Upper lobe of left lung (tissue), 6 donors: ENCODE results near the gene FBLN1. TPM values are rescaled to one million over a fixed set of nuclear protein-coding genes. Genes with fewer than 3 reads are reported as not detected.

Source experiments
- ATAC-seq, 2 donors: fragments of 200-7000 bp; cut with Tn5 transposase; one replicate each; pipeline ENCODE4 v1.9.1; 2022; ENCODE audit warnings: mild to moderate bottlenecking in 2 of 2, moderate library complexity in 2 of 2; ENCODE audit not compliant: low FRiP score in 2 of 2
- DNase-seq, 2 donors: peaks; one replicate each; pipeline ENCODE4 v3.0.0-alpha.2; 2019 to 2020
- H3K27ac ChIP-seq, 4 donors: fragments of 200-600 bp; sonication (generic); one replicate each; pipeline ENCODE4 v1.5.1; 2016 to 2019
- H3K27me3 ChIP-seq, 4 donors: fragments of 200-600 bp; sonication (generic); one replicate each; pipeline ENCODE4 v1.5.1; 2017 to 2019
- H3K36me3 ChIP-seq, 4 donors: fragments of 200-600 bp; sonication (generic); one replicate each; pipeline ENCODE4 v1.5.1; 2016 to 2019
- H3K4me1 ChIP-seq, 4 donors: fragments of 200-600 bp; sonication (generic); one replicate each; pipeline ENCODE4 v1.5.1; 2018 to 2019
- H3K4me3 ChIP-seq, 4 donors: fragments of 200-600 bp; sonication (generic); one replicate each; pipeline ENCODE4 v1.5.1; 2017 to 2019; ENCODE audit warnings: mild to moderate bottlenecking in 2 of 4, moderate library complexity in 1 of 4
- H3K9me3 ChIP-seq, 4 donors: fragments of 200-600 bp; sonication (generic); one replicate each; pipeline ENCODE4 v1.5.1; 2018 to 2019
- EP300 ChIP-seq, 4 donors: sonication (generic); formaldehyde crosslinking; IDR thresholded peaks; one replicate each; pipeline ENCODE4 v1.5.1; 2017; ENCODE audit warnings: antibody characterized with exemption in 4 of 4, control low read depth in 2 of 4
- POLR2A ChIP-seq, 4 donors: fragments of 450-650 bp; IDR thresholded peaks; one replicate each; pipeline ENCODE4 v1.5.1; 2016 to 2017; ENCODE audit warnings: antibody characterized with exemption in 4 of 4, mild to moderate bottlenecking in 2 of 4
- POLR2AphosphoS5 ChIP-seq, 2 donors: sonication (generic); formaldehyde crosslinking; IDR thresholded peaks; one replicate each; pipeline ENCODE4 v1.5.1; 2017; ENCODE audit warnings: antibody characterized with exemption in 2 of 2
- WGBS, 2 donors: methylation state at CpG; one replicate each; pipeline ENCODE4 v1.1.5; 2017 to 2018; 5-methylcytosine and 5-hydroxymethylcytosine counted together
- total RNA-seq, 6 donors: library from RNA; depleted of rRNA in 4 of 6; stranded (reverse); fragments of >200 nt in 4 of 6; gene quantifications; one replicate each; pipeline versions ENCODE4 v1.1.0 to v1.2.1, GENCODE V29; 2016 to 2021
- TF ChIP-seq, protein P1 (sequence below), 6 experiments: fragments of 450-650 bp in 4 of 6; fragments of 200-600 bp in 2 of 6; sonication (generic) in 2 of 6; IDR thresholded peaks; one replicate each; pipeline ENCODE4 v1.5.1; 2016 to 2019; ENCODE audit warnings: antibody characterized with exemption in 6 of 6
- donor health status: DM: no; HTN: no; CAD: no; lungs with moderate emphysema.
- donor health status: DM: no; HTN: yes; CAD: no; lungs with severe emphysema.

Gene FBLN1
- total RNA-seq, 6 donors from 2014 or later: 63.9 to 523 (median 207) TPM

- Histone ChIP-seq H3K4me3 (no peak overlapping the region), H3K4me1 (peaks cover 6 to 17% (median 15%) of the 10 kb centered on the region in 4 donors), H3K27me3 (no peaks in the 10 kb centered on the region), H3K9me3 (no peaks in the 10 kb centered on the region), H3K36me3 (peaks cover 0 to 8% (median 0%) of the 10 kb centered on the region in 4 donors), H3K27ac (no peak overlapping the region)
- no peak for ATAC-seq
- no peak for DNase-seq
- 78 to 83% methylated on average over 21 to 26 of the region's 26 CpGs for WGBS, 2 donors
- TF ChIP-seq POLR2A (IDR thresholded peaks at IDR 0.05) (no peak), EP300 (IDR thresholded peaks at IDR 0.05) (no peak), POLR2AphosphoS5 (IDR thresholded peaks at IDR 0.05) (no peak)
- TF ChIP-seq, protein P1, sequence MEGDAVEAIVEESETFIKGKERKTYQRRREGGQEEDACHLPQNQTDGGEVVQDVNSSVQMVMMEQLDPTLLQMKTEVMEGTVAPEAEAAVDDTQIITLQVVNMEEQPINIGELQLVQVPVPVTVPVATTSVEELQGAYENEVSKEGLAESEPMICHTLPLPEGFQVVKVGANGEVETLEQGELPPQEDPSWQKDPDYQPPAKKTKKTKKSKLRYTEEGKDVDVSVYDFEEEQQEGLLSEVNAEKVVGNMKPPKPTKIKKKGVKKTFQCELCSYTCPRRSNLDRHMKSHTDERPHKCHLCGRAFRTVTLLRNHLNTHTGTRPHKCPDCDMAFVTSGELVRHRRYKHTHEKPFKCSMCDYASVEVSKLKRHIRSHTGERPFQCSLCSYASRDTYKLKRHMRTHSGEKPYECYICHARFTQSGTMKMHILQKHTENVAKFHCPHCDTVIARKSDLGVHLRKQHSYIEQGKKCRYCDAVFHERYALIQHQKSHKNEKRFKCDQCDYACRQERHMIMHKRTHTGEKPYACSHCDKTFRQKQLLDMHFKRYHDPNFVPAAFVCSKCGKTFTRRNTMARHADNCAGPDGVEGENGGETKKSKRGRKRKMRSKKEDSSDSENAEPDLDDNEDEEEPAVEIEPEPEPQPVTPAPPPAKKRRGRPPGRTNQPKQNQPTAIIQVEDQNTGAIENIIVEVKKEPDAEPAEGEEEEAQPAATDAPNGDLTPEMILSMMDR (IDR thresholded peaks at IDR 0.05): no peak
Observed at GRCh38 chr22:45580726-45581381, 78.2 kb downstream of the FBLN1 start.

DNA sequence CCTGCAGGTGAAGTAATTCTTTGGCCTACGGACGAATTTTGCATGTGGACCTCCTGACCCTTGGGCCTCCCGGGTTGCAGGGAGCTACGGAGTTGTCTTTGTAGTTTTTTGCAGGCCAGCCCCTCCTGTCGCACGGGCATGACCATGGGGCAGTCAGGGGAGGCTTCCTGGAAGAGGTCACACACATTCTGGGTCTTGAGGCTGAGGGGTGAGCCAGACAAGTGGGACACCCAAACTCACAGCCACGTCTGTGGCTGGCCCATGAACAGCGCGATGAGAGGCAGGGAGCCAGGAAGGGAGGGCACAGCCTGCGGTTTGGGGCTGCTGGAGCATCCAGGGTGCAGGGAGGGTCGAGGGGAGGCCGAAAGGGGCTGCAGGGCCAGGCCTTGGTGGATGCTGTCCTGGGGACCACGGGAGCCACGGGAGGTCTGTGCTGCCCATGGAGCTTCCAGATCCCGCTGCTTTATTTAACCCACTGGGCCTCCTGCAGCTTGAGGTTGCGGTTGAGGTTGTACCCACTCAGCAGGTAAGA lies 78.9 kb downstream of the FBLN1 start:
- Histone ChIP-seq H3K9me3 (no peaks in the 10 kb centered on the region), H3K27ac (no peak overlapping the region), H3K27me3 (no peaks in the 10 kb centered on the region), H3K4me1 (peaks cover 6 to 17% (median 15%) of the 10 kb centered on the region in 4 donors), H3K4me3 (no peak overlapping the region), H3K36me3 (peaks cover 0 to 8% (median 0%) of the 10 kb centered on the region in 4 donors)
- TF ChIP-seq EP300 (IDR thresholded peaks at IDR 0.05) (no peak), POLR2AphosphoS5 (IDR thresholded peaks at IDR 0.05) (no peak), POLR2A (IDR thresholded peaks at IDR 0.05) (no peak)
- TF ChIP-seq, protein P1 (IDR thresholded peaks at IDR 0.05): no peak
- DNase-seq (no peak), ATAC-seq (no peak)
- WGBS, 2 donors: 84 to 88% methylated on average over 9 to 16 of the region's 16 CpGs

DNA sequence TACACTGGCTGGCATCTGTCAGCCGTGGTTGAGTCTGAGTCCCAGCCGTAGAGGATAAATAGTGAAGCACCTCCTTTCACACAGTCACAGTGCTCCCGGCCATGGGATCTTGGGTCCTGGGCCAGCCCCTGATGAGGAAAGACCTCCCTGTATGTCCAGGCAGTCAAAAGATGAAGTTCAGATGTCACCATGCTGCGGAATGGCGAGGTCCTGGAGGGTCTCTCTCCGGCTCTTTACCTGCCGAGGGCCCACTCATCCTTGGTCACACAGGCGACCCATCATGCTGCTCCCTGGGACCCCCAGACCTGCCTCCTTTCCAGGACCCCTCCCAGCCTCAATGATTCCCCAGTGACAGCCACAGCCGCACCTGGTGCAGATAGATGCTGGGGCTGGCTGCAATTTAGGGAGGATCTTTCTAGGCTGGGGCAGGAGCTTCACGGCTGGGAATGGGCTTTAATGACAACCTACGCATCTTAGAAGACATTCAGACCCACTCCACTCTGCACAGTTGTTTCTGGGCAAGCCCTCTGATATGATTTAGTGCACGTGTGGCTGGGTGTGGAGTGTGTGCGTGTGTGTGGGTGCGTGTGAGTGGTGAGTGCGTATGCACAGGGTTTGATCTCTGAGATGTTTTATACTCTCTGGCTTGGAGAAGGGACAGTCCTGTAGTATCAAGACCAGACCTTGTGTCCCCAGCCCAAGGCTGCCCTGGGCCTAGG lies 79.7 kb downstream of the FBLN1 start:
- Histone ChIP-seq H3K27me3 (no peaks in the 10 kb centered on the region), H3K27ac (no peak overlapping the region), H3K4me3 (no peak overlapping the region), H3K9me3 (no peaks in the 10 kb centered on the region), H3K4me1 (peaks cover 6 to 17% (median 15%) of the 10 kb centered on the region in 4 donors), H3K36me3 (peaks cover 0 to 8% (median 0%) of the 10 kb centered on the region in 4 donors)
- DNase-seq: no peak
- ATAC-seq: no peak
- 73 to 79% methylated on average over 15 of the region's 15 CpGs for WGBS, 2 donors
- no peak for TF ChIP-seq EP300 (IDR thresholded peaks at IDR 0.05)
- no peak for TF ChIP-seq POLR2AphosphoS5 (IDR thresholded peaks at IDR 0.05)

DNA sequence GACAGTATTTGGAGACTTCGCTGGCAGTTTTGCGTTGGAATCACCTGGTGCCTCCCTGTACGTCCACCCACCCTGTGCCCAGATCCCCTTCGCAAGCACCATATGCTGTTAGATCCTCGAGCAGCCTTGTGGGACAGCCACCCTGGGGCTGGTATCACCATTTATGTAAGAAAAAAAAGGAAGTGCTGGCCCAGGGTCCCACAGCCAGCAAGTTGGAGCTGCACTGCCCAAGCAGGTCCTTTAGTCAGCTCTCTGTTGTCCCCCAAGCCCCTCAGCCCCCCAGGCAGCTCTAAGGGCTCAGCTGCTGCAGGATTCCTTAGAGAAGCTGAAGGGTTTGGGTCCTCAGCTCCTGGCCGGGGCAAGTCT lies 80.3 kb downstream of the FBLN1 start:
- WGBS, 2 donors: 68 to 78% methylated on average over 6 of the region's 6 CpGs
- DNase-seq: no peak
- ATAC-seq: no peak
- H3K36me3 ChIP-seq: peaks cover 0 to 8% (median 0%) of the 10 kb centered on the region in 4 donors
- TF ChIP-seq EP300 (IDR thresholded peaks at IDR 0.05) (no peak), POLR2AphosphoS5 (IDR thresholded peaks at IDR 0.05) (no peak), POLR2A (IDR thresholded peaks at IDR 0.05) (no peak)
- TF ChIP-seq, protein P1 (IDR thresholded peaks at IDR 0.05): no peak
- H3K27me3 ChIP-seq: no peaks in the 10 kb centered on the region
- no peak overlapping the region for H3K4me3 ChIP-seq
- peaks cover 4 to 13% (median 12%) of the 10 kb centered on the region in 4 donors for H3K4me1 ChIP-seq
- H3K9me3 ChIP-seq: no peaks in the 10 kb centered on the region
- no peak overlapping the region for H3K27ac ChIP-seq

GRCh38 chr22:45583504-45583903 lies 80.8 kb downstream of the FBLN1 start:
- TF ChIP-seq EP300 (IDR thresholded peaks at IDR 0.05) (no peak), POLR2A (IDR thresholded peaks at IDR 0.05) (no peak), POLR2AphosphoS5 (IDR thresholded peaks at IDR 0.05) (no peak)
- TF ChIP-seq, protein P1 (IDR thresholded peaks at IDR 0.05): no peak
- H3K4me1 ChIP-seq: peaks cover 3 to 12% (median 12%) of the 10 kb centered on the region in 4 donors
- ATAC-seq: no peak
- no peak for DNase-seq
- no peak overlapping the region for H3K4me3 ChIP-seq
- peaks cover 0 to 7% (median 0%) of the 10 kb centered on the region in 4 donors for H3K36me3 ChIP-seq
- no peak overlapping the region for H3K27ac ChIP-seq
- no peaks in the 10 kb centered on the region for H3K27me3 ChIP-seq
- no peaks in the 10 kb centered on the region for H3K9me3 ChIP-seq
- 61 to 78% methylated on average over 5 of the region's 5 CpGs for WGBS, 2 donors
